WTC11 (cell line): Measurements from ENCODE around the gene REN. TPM values are rescaled to one million over a fixed set of nuclear protein-coding genes. Genes with fewer than 3 reads are reported as not detected.

Source experiments
- ATAC-seq: fragments of 200-7000 bp; cut with Tn5 transposase; 2 replicates; pipeline ENCODE4 v1.10.0; 2021; ENCODE audit warnings: mild to moderate bottlenecking, moderate library complexity
- CTCF ChIA-PET: fragments of 300-600 bp; sonication (Branson Sonifier 250); formaldehyde crosslinking; loops from one replicate; lab custom pipeline; 2021; ENCODE audit warnings: antibody characterized with exemption; lab: Charles Lee
- POLR2A ChIA-PET: fragments of 350-600 bp; sonication (Branson Sonifier 250); formaldehyde crosslinking; loops from one replicate; lab custom pipeline; 2021; ENCODE audit warnings: antibody characterized with exemption; lab: Charles Lee
- DNase-seq: peaks from one replicate; pipeline ENCODE4 v3.0.0; 2021; ENCODE audit warnings: low spot score
- H3K27ac Mint-ChIP-seq: 2 replicates; pipeline ENCODE4 v1.8.0; 2021; ENCODE audit warnings: mixed read lengths
- H3K27me3 Mint-ChIP-seq: 2 replicates; pipeline ENCODE4 v1.8.0; 2021; ENCODE audit warnings: low read depth, mild to moderate bottlenecking, moderate library complexity, mixed read lengths
- H3K36me3 Mint-ChIP-seq: 2 replicates; pipeline ENCODE4 v1.8.0; 2021; ENCODE audit warnings: mixed read lengths
- H3K4me1 Mint-ChIP-seq: 2 replicates; pipeline ENCODE4 v1.8.0; 2022; ENCODE audit warnings: mixed read lengths
- H3K4me3 Mint-ChIP-seq: 2 replicates; pipeline ENCODE4 v1.8.0; 2021; ENCODE audit warnings: mild to moderate bottlenecking, moderate library complexity, mixed read lengths
- H3K9me3 Mint-ChIP-seq: 2 replicates; pipeline ENCODE4 v1.8.0; 2021; ENCODE audit warnings: mixed read lengths
- ATF1 ChIP-seq: sonication (generic); formaldehyde crosslinking; IDR thresholded peaks from 2 replicates; pipeline ENCODE4 v1.8.1; 2023; ENCODE audit warnings: mild to moderate bottlenecking, moderate library complexity, missing genetic modification reagents
- CBFB ChIP-seq: sonication (generic); formaldehyde crosslinking; IDR thresholded peaks from 2 replicates; pipeline ENCODE4 v1.8.1; 2022; ENCODE audit warnings: mild to moderate bottlenecking, low read depth, missing genetic modification reagents
- CREB1 ChIP-seq: sonication (generic); formaldehyde crosslinking; IDR thresholded peaks from 2 replicates; pipeline ENCODE4 v1.8.0; 2023; ENCODE audit warnings: mild to moderate bottlenecking, missing genetic modification reagents
- CTCF ChIP-seq: fragments of 200-600 bp; IDR thresholded peaks from 2 replicates; pipeline ENCODE4 v1.8.0; 2022; ENCODE audit warnings: antibody characterized with exemption
- FOXP4 ChIP-seq: sonication (generic); formaldehyde crosslinking; IDR thresholded peaks from 2 replicates; pipeline ENCODE4 v1.8.0; 2022; ENCODE audit warnings: mild to moderate bottlenecking, missing genetic modification reagents
- GRHL2 ChIP-seq: fragments of 250-450 bp; sonication (Bioruptor Pico); IDR thresholded peaks from 2 replicates; pipeline ENCODE4 v1.8.0; 2022; ENCODE audit warnings: mild to moderate bottlenecking, moderate library complexity; ENCODE audit not compliant: insufficient replicate concordance, severe bottlenecking
- HMGXB4 ChIP-seq: sonication (generic); formaldehyde crosslinking; IDR thresholded peaks from 2 replicates; pipeline ENCODE4 v1.8.1; 2023; ENCODE audit warnings: mild to moderate bottlenecking, moderate library complexity, missing genetic modification reagents
- IRF2 ChIP-seq: sonication (generic); formaldehyde crosslinking; IDR thresholded peaks from 2 replicates; pipeline ENCODE4 v1.8.0; 2022; ENCODE audit warnings: low read depth, missing genetic modification reagents, borderline replicate concordance
- KAT7 ChIP-seq: sonication (generic); formaldehyde crosslinking; IDR thresholded peaks from 2 replicates; pipeline ENCODE4 v1.8.1; 2023; ENCODE audit warnings: missing genetic modification reagents, mild to moderate bottlenecking, borderline replicate concordance
- NFYB ChIP-seq: sonication (generic); formaldehyde crosslinking; conservative IDR thresholded peaks from 2 replicates; pipeline ENCODE4 v1.8.0; 2022; ENCODE audit warnings: low read depth, missing genetic modification reagents
- OVOL2 ChIP-seq: fragments of 250-450 bp; sonication (Bioruptor Pico); IDR thresholded peaks from 2 replicates; pipeline ENCODE4 v1.9.0; 2021; ENCODE audit warnings: mild to moderate bottlenecking, borderline replicate concordance
- PRDM15 ChIP-seq: sonication (generic); formaldehyde crosslinking; IDR thresholded peaks from 2 replicates; pipeline ENCODE4 v1.8.0; 2022; ENCODE audit warnings: missing genetic modification reagents
- SP1 ChIP-seq: sonication (generic); formaldehyde crosslinking; conservative IDR thresholded peaks from 2 replicates; pipeline ENCODE4 v1.8.1; 2022; ENCODE audit warnings: missing genetic modification reagents
- ZNF219 ChIP-seq: sonication (generic); formaldehyde crosslinking; IDR thresholded peaks from 2 replicates; pipeline ENCODE4 v1.8.0; 2023; ENCODE audit warnings: missing genetic modification reagents, mild to moderate bottlenecking, borderline replicate concordance
- ZNF281 ChIP-seq: sonication (generic); formaldehyde crosslinking; IDR thresholded peaks from 2 replicates; pipeline ENCODE4 v1.8.0; 2023; ENCODE audit warnings: mild to moderate bottlenecking, missing genetic modification reagents
- ZNF671 ChIP-seq: fragments of 250-450 bp; sonication (Bioruptor Pico); IDR thresholded peaks from 2 replicates; pipeline ENCODE4 v1.8.0; 2021; ENCODE audit warnings: mild to moderate bottlenecking
- total RNA-seq: library from RNA; stranded (reverse); gene quantifications from 3 replicates; pipeline ENCODE4 v1.2.3, GENCODE V29; 2021

REN gene
- total RNA-seq, 1 experiment from 2014 or later: not detected

GRCh38 chr1:204131978-204132377 is 34.2 kb downstream of the REN start:
- Mint-ChIP-seq H3K4me3 (no peak overlapping the region), H3K36me3 (peaks cover 6% of the 10 kb centered on the region), H3K27me3 (no peaks in the 10 kb centered on the region; the same call in 1 of the 2 replicates), H3K4me1 (peaks cover 37% of the 10 kb centered on the region), H3K9me3 (no peaks in the 10 kb centered on the region), H3K27ac (no peak overlapping the region)
- DNase-seq: no peak
- TF ChIP-seq SP1 (CRISPR knock-in tag) (no peak), GRHL2 (CRISPR knock-in tag) (no peak), CTCF (no peak), OVOL2 (CRISPR knock-in tag) (no peak), HMGXB4 (no peak)
- CTCF ChIA-PET: interaction anchor here (1.0 to 7.4 kb wide), 3 partner anchors 30 to 267 kb away, joined by 3 to 183 read pairs (median 3); no protein-coding TSS in a partner anchor
- POLR2A ChIA-PET: no interaction called here
- ATAC-seq: no peak

- TF ChIP-seq ATF1 (CRISPR knock-in tag) (no peak), IRF2 (CRISPR knock-in tag) (no peak), PRDM15 (CRISPR knock-in tag) (no peak), NFYB (CRISPR knock-in tag) (no peak), CREB1 (CRISPR knock-in tag) (no peak), ZNF671 (CRISPR knock-in tag) (no peak), FOXP4 (no peak), KAT7 (CRISPR knock-in tag) (no peak), CBFB (CRISPR knock-in tag) (no peak), ZNF219 (no peak), ZNF281 (no peak)
- ChIA-PET CTCF (interaction anchor here (0.5 to 7.4 kb wide), 8 partner anchors 8 to 268 kb away, joined by 3 to 183 read pairs (median 4); no protein-coding TSS in a partner anchor), POLR2A (no interaction called here)
- H3K4me3 Mint-ChIP-seq: no peak overlapping the region
- H3K4me1 Mint-ChIP-seq: peaks cover 44% of the 10 kb centered on the region
- ATAC-seq: peak; percentile 3; the same call in 1 of the 2 replicates
- H3K27ac Mint-ChIP-seq: peak overlapping the region; percentile 78
- H3K27me3 Mint-ChIP-seq: no peaks in the 10 kb centered on the region; the same call in 1 of the 2 replicates
- no peak for DNase-seq
- peaks cover 11% of the 10 kb centered on the region for H3K36me3 Mint-ChIP-seq
- H3K9me3 Mint-ChIP-seq: no peaks in the 10 kb centered on the region
Measured at GRCh38 chr1:204130981-204131892, 34.9 kb downstream of the REN start.
